Memory B cell (primary cell): ENCODE data around the gene TPCN2.
"Not testable (repeated sequence)": the region's sequence is repeated elsewhere in the genome, so short reads cannot be mapped to it uniquely, and the experiment has no call there.

Experiments used
- ATAC-seq: fragments of 150-1000 bp; cut with Tn5 transposase; 2 replicates; pipeline ENCODE4 v1.10.0; 2021; ENCODE audit warnings: low read depth, mild to moderate bottlenecking, moderate library complexity
- DNase-seq, 2 donors: peaks; one replicate each; pipeline ENCODE4 v3.0.0; 2022; ENCODE audit warnings: low spot score in 2 of 2
- H3K27ac Mint-ChIP-seq: one replicate; pipeline ENCODE4 v1.8.0; 2022; ENCODE audit warnings: mild to moderate bottlenecking, moderate library complexity, mixed read lengths
- H3K27me3 Mint-ChIP-seq: one replicate; pipeline ENCODE4 v1.8.0; 2022; ENCODE audit warnings: mixed read lengths
- H3K36me3 Mint-ChIP-seq: one replicate; pipeline ENCODE4 v1.8.0; 2022; ENCODE audit warnings: mild to moderate bottlenecking, mixed read lengths
- H3K4me1 Mint-ChIP-seq: one replicate; pipeline ENCODE4 v1.8.0; 2022; ENCODE audit warnings: mixed read lengths
- H3K4me3 Mint-ChIP-seq: one replicate; pipeline ENCODE4 v1.8.0; 2022; ENCODE audit warnings: mild to moderate bottlenecking, moderate library complexity, mixed read lengths
- H3K9me3 Mint-ChIP-seq: one replicate; pipeline ENCODE4 v1.8.0; 2022; ENCODE audit warnings: mixed read lengths

TPCN2 gene

DNA sequence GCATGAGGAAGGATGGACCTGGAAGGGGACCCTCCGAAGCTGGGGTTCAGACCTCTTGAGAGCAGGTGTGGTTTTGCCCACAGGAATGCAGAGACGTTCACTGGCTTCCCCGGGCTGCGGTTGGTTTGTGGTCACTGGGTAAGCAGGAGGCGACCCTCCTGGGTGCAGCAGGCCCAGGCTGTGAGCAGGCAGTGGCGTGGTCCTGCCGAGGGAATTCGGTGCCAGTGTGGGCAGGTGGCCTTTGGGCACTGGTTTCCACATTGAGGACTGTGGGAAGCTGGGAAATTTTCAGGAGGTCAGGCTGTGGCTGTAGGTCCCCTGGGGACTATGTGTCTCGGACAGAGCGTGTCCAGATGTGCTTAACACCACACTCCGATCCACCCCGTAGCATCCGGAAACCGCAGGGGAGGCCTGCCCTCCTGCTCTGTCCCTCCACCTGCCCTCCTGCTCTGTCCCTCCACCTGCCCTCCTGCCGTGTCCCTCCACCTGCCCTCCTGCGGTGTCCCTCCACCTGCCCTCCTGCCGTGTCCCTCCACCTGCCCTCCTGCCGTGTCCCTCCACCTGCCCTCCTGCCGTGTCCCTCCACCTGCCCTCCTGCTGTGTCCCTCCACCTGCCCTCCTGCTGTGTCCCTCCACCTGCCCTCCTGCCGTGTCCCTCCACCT is 27.5 kb downstream of the TPCN2 start:
- Mint-ChIP-seq H3K4me3 (no peak overlapping the region), H3K27ac (no peak overlapping the region), H3K9me3 (no peaks in the 10 kb centered on the region), H3K4me1 (peaks cover 4% of the 10 kb centered on the region), H3K36me3 (peaks cover 9% of the 10 kb centered on the region), H3K27me3 (no peaks in the 10 kb centered on the region)
- ATAC-seq (no peak), DNase-seq (no peak)

DNA sequence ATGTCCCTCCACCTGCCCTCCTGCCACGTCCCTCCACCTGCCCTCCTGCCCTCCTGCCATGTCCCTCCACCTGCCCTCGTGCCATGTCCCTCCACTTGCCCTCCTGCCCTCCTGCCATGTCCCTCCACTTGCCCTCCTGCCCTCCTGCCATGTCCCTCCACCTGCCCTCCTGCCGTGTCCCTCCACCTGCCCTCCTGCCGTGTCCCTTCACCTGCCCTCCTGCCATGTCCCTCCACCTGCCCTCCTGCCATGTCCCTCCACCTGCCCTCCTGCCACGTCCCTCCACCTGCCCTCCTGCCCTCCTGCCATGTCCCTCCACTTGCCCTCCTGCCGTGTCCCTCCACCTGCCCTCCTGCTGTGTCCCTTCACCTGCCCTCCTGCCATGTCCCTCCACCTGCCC is 28.2 kb downstream of the TPCN2 start:
- not testable (repeated sequence) for H3K4me3 Mint-ChIP-seq, H3K27ac Mint-ChIP-seq, H3K4me1 Mint-ChIP-seq, H3K9me3 Mint-ChIP-seq, H3K36me3 Mint-ChIP-seq, DNase-seq, H3K27me3 Mint-ChIP-seq, ATAC-seq

DNA sequence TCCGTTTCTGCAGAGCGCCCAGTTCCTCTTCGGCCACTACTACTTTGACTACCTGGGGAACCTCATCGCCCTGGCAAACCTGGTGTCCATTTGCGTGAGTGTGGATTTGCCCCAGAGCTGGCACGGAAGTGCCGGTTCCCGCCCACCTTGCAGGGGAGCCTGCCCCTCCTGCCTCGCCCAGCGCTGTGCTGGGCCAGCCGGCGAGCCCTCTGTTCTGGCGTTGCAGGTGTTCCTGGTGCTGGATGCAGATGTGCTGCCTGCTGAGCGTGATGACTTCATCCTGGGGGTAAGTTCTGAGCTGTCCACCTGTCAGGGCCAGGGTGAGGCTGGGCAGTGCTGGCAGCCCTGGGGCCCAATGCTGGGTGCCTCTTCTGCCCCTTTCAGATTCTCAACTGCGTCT is 29.8 kb downstream of the TPCN2 start:
- DNase-seq (no peak), ATAC-seq (no peak)
- H3K9me3 Mint-ChIP-seq: no peaks in the 10 kb centered on the region
- H3K27ac Mint-ChIP-seq: no peak overlapping the region
- H3K27me3 Mint-ChIP-seq: no peaks in the 10 kb centered on the region
- peaks cover 4% of the 10 kb centered on the region for H3K4me1 Mint-ChIP-seq
- no peak overlapping the region for H3K4me3 Mint-ChIP-seq
- peaks cover 17% of the 10 kb centered on the region for H3K36me3 Mint-ChIP-seq

DNA sequence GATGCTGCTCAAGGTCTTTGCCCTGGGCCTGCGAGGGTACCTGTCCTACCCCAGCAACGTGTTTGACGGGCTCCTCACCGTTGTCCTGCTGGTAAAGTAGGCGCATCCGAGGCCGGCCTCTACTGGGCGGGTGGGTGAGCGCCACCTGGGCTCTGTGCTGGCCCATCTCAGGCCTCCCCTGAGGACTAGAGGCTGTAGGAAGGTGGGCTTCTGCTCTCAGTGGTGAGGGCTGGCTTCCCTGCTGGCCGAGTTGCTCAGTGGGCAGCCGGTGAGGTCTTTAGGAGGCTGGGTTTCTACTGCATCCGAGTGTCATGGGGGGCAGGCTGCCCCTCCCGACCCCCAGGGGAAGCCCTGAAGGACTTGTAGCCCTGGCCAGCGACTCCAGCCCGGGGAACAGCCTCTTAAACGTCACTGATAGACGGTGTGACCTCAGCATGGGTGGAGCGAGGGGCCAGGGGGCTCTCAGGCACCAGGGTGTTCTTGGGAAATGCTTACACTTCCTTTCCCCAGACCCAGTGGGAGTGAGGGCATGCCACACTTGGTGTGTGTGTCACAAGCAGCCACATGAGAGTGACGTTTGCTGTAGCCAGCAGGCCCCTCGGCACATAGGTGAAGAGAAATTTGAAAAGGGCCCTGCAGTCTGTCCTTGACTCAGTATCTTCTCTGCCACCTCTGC is 30.3 kb downstream of the TPCN2 start:
- no peaks in the 10 kb centered on the region for H3K27me3 Mint-ChIP-seq
- H3K9me3 Mint-ChIP-seq: no peaks in the 10 kb centered on the region
- ATAC-seq: no peak
- peaks cover 4% of the 10 kb centered on the region for H3K4me1 Mint-ChIP-seq
- no peak for DNase-seq
- H3K36me3 Mint-ChIP-seq: peaks cover 14% of the 10 kb centered on the region
- no peak overlapping the region for H3K27ac Mint-ChIP-seq
- no peak overlapping the region for H3K4me3 Mint-ChIP-seq

DNA sequence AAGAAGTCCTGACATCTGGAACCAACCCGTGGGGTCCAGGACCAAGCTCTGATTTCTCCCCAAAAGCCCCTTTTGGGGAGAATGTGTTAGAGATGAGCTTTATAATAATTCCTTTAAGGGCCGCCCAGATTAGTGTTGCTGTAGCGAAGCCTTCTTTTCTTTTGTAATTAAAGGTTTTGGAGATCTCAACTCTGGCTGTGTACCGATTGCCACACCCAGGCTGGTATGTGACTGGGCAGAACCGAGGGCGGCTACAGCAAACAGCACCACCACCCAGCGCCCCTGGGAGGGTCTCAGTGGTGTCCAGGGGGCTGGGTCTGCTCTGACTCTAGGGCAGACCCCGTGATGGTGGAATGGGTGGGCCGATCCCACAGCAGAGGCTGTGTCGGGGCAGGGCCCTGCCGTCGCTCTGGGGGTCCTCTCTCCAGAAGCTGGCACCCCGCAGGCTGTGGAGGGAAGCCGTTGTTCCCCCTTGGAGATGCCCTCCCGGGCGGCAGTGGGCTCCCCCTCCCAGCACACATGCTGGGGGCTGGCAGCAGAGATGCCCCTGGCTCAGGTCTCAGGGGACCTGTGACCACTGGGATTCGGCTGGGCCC is 31.0 kb downstream of the TPCN2 start:
- no peaks in the 10 kb centered on the region for H3K27me3 Mint-ChIP-seq
- DNase-seq: no peak
- no peak overlapping the region for H3K4me3 Mint-ChIP-seq
- ATAC-seq: no peak
- peaks cover 14% of the 10 kb centered on the region for H3K36me3 Mint-ChIP-seq
- H3K9me3 Mint-ChIP-seq: no peaks in the 10 kb centered on the region
- peaks cover 4% of the 10 kb centered on the region for H3K4me1 Mint-ChIP-seq
- H3K27ac Mint-ChIP-seq: no peak overlapping the region

DNA sequence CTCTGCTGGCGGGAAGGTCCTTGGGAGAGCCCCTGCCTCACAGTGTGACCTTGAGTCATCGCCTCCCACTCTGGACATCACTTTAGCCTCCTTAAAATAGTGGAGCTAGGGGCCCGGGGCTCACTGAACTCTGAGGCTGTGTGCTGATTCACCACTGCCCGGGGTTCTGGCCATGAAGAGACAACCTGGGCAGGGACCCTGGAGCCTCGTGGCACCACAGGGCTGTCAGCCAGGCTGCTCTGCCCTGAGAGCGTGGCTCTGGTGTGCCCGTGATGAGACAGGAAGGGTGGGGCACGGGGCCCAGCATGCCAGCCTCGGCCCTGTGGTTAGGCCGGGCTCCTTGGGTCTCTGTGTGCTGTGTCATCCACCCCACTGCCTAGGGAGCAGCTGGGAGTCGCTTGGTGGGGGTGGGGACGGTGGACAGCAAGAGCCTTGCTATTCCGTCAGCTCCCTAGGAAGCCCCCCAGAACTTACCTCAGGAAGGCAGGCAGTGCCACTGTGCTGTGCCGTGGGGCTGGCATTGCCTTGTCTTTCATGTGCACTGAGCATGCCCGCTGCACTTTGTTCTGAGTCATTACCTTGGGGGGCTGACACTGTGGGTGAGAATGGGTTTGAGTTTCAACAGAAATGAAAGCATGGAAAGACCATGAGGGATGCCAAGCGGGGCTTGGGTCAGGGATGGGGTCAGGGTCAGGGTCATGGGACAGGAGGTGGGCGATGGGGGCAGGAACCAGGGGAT is 31.7 kb downstream of the TPCN2 start:
- Mint-ChIP-seq H3K27me3 (no peaks in the 10 kb centered on the region), H3K27ac (no peak overlapping the region), H3K9me3 (no peaks in the 10 kb centered on the region), H3K4me3 (peak overlapping the region; percentile 21), H3K36me3 (peaks cover 14% of the 10 kb centered on the region), H3K4me1 (peaks cover 4% of the 10 kb centered on the region)
- no peak for DNase-seq
- peak; percentile 59 for ATAC-seq

DNA sequence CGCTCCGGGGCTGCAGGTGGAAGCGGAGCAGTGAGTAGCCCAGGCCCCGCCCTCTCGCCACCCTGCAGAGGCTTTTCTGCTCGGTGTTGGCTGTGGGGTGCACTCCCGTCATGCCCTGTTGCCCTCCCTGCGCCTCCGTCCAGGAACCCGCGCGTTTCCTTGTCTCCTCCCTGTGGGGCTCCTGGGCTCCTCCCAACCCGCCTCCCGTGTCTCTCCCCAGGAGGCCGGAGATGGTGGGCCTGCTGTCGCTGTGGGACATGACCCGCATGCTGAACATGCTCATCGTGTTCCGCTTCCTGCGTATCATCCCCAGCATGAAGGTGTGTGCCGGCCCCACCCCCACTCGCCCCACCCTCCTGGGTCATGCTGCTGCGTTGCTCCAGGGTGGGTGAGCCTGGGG is 32.4 kb downstream of the TPCN2 start:
- DNase-seq (no peak), ATAC-seq (no peak)
- Mint-ChIP-seq H3K4me3 (no peak overlapping the region), H3K27me3 (no peaks in the 10 kb centered on the region), H3K27ac (no peak overlapping the region), H3K9me3 (no peaks in the 10 kb centered on the region), H3K36me3 (peaks cover 14% of the 10 kb centered on the region), H3K4me1 (peaks cover 4% of the 10 kb centered on the region)

DNA sequence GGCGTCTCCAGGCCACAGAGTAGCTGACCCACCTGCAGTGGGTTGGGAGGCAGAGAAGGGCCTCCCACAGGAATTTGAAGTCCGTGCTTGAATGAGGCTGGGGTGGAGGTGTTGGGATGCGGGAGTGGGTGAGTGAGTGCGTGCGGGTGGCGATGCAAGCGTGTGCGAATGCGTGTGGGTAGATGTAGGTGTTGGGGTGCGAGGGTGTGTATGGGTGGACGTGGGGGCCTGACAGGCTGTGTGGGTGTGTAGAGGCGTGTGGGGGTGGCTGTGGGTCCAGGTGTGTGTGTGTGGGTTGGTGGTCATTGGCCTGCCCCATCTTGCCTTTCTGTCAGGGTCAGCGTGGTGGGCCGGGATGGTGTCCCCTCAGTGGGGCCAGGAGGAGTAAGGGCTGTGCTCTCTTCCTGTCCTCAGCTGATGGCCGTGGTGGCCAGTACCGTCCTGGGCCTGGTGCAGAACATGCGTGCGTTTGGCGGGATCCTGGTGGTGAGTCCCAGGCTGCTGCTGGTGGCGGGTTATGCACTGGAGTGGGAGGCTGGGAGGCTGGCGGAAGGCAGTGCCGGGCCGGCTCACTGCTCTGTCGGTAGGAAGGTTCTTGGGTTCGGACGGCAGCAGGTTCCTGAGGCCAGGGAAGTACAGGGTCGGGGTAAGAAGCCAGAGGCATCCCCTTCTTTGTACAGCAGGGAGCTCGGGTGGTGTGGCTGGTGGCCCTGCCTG is 35.0 kb downstream of the TPCN2 start:
- Mint-ChIP-seq H3K27ac (no peak overlapping the region), H3K4me3 (no peak overlapping the region), H3K4me1 (peaks cover 8% of the 10 kb centered on the region)

DNA sequence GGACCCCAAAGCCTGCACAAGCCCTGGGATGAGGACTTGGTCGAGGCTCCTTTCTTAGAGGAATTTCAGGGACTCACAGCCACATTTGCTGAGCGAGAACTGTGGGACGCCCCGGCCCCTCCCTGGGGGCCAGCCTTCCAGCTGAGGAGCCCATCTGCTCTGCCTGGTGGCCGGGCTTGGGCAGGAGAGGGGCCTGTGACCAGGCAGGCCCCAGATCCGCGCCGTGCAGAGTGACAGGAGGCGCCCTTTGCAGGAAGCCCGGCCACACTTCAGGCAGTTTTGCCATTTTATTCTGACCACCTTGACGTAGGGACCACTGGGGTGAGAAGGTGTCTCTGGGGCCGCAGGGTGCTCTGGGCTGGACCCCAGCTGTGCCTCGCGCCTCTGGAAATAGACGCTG is 35.6 kb downstream of the TPCN2 start:
- no peak for ATAC-seq
- no peak for DNase-seq
- Mint-ChIP-seq H3K4me3 (no peak overlapping the region), H3K36me3 (peaks cover 9% of the 10 kb centered on the region), H3K9me3 (no peaks in the 10 kb centered on the region), H3K27me3 (no peaks in the 10 kb centered on the region), H3K27ac (no peak overlapping the region), H3K4me1 (peaks cover 8% of the 10 kb centered on the region)

More for the DNA sequence above, 35.0 kb downstream of the TPCN2 start:
- DNase-seq (no peak), ATAC-seq (no peak)
- Mint-ChIP-seq H3K36me3 (peaks cover 11% of the 10 kb centered on the region), H3K27me3 (no peaks in the 10 kb centered on the region), H3K9me3 (no peaks in the 10 kb centered on the region)

DNA sequence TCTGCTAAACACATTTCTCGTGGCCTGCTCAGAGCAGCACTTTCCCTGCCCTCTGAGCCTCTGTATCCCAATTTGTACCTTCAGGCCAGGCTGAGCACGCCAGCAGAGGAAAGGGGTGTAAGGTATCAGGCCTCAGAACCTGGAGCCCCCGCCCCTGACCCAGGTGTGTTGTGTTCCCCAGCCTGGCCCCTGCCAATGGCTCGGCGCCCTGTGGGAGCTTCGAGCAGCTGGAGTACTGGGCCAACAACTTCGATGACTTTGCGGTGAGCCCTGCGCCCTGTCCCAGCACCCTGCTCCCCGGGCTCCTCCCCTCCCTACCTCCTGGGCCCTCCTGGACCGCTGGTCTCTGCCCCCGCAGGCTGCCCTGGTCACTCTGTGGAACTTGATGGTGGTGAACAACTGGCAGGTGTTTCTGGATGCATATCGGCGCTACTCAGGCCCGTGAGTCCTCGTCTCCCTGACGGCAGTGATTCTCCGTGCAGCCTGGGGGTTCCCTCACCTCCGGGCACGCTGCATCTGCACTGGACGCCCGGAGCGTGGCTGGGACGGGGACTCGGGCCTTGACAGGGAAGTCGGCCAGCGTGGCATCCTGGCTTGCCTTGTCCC is 36.9 kb downstream of the TPCN2 start:
- Mint-ChIP-seq H3K9me3 (no peaks in the 10 kb centered on the region), H3K27ac (no peak overlapping the region), H3K27me3 (no peaks in the 10 kb centered on the region), H3K36me3 (peaks cover 8% of the 10 kb centered on the region), H3K4me1 (peaks cover 4% of the 10 kb centered on the region), H3K4me3 (no peak overlapping the region)
- DNase-seq: no peak
- ATAC-seq: no peak

DNA sequence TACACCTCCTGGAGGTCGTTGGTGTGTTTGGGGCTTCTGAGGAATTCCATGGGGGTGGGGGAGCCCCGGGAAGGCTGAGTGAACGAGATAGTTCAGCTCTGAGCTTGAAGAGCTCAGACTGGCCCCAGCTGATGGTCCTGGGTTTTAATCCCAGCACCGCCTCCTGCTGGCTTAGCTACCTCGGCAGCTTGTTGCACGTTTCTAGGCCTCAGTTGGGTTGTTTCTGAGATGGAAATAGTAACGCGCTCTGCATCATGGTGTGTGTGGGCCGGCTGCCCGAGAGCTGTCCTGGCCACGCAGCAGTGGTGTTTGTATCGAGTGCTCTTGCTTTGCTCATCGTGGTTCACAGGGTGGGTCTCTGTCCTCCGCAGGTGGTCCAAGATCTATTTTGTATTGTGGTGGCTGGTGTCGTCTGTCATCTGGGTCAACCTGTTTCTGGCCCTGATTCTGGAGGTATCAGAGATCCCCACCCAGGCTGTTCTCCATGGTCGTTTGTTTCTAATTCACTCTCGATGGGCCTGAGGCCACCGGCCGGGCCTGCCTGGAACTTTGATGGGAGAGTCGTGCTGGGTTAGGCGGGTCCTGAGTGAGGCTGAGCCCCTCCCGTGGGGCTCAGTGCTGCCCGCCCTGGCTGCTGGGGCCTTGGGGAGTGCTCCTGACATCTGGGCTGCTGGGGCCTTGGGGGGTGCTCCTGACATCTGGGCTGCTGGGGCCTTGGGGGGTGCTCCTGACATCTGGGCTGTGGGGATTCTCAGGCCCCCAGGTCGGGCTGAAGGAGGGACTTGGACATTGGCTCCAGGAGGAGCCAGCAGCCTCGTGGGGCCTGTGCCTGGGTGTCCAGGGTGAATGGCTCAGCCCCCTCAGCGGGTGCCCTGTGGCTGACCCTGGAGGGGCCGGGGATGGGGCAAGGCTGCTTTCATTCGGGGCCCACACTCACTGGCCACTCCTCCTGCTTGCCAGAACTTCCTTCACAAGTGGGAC is 37.7 kb downstream of the TPCN2 start:
- ATAC-seq (no peak), DNase-seq (no peak)
- Mint-ChIP-seq H3K36me3 (peaks cover 9% of the 10 kb centered on the region), H3K27me3 (no peaks in the 10 kb centered on the region), H3K9me3 (no peaks in the 10 kb centered on the region), H3K27ac (no peak overlapping the region), H3K4me1 (peaks cover 3% of the 10 kb centered on the region), H3K4me3 (no peak overlapping the region)

DNA sequence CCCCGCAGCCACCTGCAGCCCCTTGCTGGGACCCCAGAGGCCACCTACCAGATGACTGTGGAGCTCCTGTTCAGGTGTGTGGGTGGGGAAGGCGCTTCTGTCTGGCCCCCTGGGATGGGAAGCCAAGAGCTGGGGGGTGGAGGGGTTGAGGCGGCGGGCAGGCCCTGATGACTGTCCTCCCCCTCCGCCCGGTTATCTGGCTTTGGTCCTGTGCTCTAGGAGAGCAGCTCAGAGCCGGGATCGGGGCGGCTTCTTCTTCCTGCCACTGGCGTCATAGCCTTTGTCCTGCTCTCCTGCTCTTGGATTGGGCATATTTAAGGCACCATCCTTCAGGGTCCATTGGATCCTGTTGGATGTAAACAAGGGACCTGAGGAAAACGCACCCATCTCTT is 38.4 kb downstream of the TPCN2 start:
- Mint-ChIP-seq H3K9me3 (no peaks in the 10 kb centered on the region), H3K36me3 (peaks cover 10% of the 10 kb centered on the region), H3K4me3 (no peak overlapping the region), H3K27me3 (no peaks in the 10 kb centered on the region), H3K4me1 (peaks cover 3% of the 10 kb centered on the region), H3K27ac (no peak overlapping the region)
- DNase-seq (no peak), ATAC-seq (no peak)

DNA sequence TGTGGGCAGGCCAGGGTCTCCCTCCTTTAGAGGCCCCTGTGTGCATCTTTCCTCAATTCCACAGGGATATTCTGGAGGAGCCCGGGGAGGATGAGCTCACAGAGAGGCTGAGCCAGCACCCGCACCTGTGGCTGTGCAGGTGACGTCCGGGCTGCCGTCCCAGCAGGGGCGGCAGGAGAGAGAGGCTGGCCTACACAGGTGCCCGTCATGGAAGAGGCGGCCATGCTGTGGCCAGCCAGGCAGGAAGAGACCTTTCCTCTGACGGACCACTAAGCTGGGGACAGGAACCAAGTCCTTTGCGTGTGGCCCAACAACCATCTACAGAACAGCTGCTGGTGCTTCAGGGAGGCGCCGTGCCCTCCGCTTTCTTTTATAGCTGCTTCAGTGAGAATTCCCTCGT is 39.1 kb downstream of the TPCN2 start:
- Mint-ChIP-seq H3K9me3 (no peaks in the 10 kb centered on the region), H3K36me3 (peaks cover 6% of the 10 kb centered on the region), H3K27ac (no peak overlapping the region), H3K4me1 (peaks cover 3% of the 10 kb centered on the region), H3K27me3 (no peaks in the 10 kb centered on the region), H3K4me3 (no peak overlapping the region)
- no peak for ATAC-seq
- DNase-seq: no peak
